Activated CD4-positive, alpha-beta T cell treated with anti-CD3 and anti-CD28 coated beads for 36 hours (primary cell): ENCODE measurements around the gene FXYD5. TPM values are rescaled to one million over a fixed set of nuclear protein-coding genes. Genes with fewer than 3 reads are reported as not detected.
A peak's percentile ranks its signal among the peaks of the same experiment; 100 is the strongest.

Experiments
- ATAC-seq: fragments of 200-7000 bp; cut with Tn5 transposase; one replicate; pipeline ENCODE4 v1.10.0; 2021; ENCODE audit warnings: mild to moderate bottlenecking, moderate library complexity
- CTCF ChIA-PET: fragments of 350-600 bp; sonication (Branson Sonifier 250); formaldehyde crosslinking; loops from one replicate; lab custom pipeline; 2021; ENCODE audit warnings: antibody characterized with exemption; lab: Charles Lee
- POLR2A ChIA-PET: fragments of 350-600 bp; sonication (Branson Sonifier 250); formaldehyde crosslinking; loops from one replicate; lab custom pipeline; 2021; ENCODE audit warnings: antibody characterized with exemption, inconsistent platforms; lab: Charles Lee
- DNase-seq: peaks from one replicate; pipeline ENCODE4 v3.0.0-alpha.2; 2020
- H3K27ac Mint-ChIP-seq: one replicate; pipeline ENCODE4 v1.8.0; 2021; ENCODE audit warnings: mixed read lengths
- H3K27me3 Mint-ChIP-seq: one replicate; pipeline ENCODE4 v1.8.0; 2021; ENCODE audit warnings: mixed read lengths
- H3K36me3 Mint-ChIP-seq: one replicate; pipeline ENCODE4 v1.8.0; 2021; ENCODE audit warnings: low read depth, mixed read lengths
- H3K4me1 Mint-ChIP-seq: one replicate; pipeline ENCODE4 v1.8.0; 2021; ENCODE audit warnings: mixed read lengths
- H3K4me3 Mint-ChIP-seq: one replicate; pipeline ENCODE4 v1.8.0; 2021; ENCODE audit warnings: mild to moderate bottlenecking, moderate library complexity, mixed read lengths
- H3K9me3 Mint-ChIP-seq: one replicate; pipeline ENCODE4 v1.8.0; 2021; ENCODE audit warnings: low read depth, mixed read lengths
- intact Hi-C, 2 experiments: fragments of 100-400 bp; cut with DNase I in 1 of 2; cut with micrococcal nuclease in 1 of 2; formaldehyde crosslinking; loops; one replicate each; pipeline versions ENCODE4 v1.14.2 to v1.15.1; 2022 to 2024; cut with DNase I, micrococcal nuclease
- total RNA-seq, 2 experiments: library from RNA; stranded (reverse); gene quantifications; one replicate each; pipeline ENCODE4 v1.2.3, GENCODE V29; 2021

FXYD5 gene, protein sequence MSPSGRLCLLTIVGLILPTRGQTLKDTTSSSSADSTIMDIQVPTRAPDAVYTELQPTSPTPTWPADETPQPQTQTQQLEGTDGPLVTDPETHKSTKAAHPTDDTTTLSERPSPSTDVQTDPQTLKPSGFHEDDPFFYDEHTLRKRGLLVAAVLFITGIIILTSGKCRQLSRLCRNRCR
- total RNA-seq: 100 to 1,000 TPM; 261 to 358 TPM

GRCh38 chr19:35154525-35155406 is at the start of gene FXYD5:
Gene FXYD5 (plus strand): TSS chr19:35154735. CDS start chr19:35155551, 816 bp downstream.
- ChIA-PET POLR2A (interaction anchor here (0.6 to 1.0 kb wide), 2 partner anchors 53 to 81 kb away, joined by 3 read pairs; no protein-coding TSS in a partner anchor), CTCF (interaction anchor here (0.6 to 4.8 kb wide), 12 partner anchors 9 to 688 kb away, joined by 3 to 47 read pairs (median 4); partner anchors contain the start of genes FXYD7 and LGI4)
- Mint-ChIP-seq H3K27ac (peak within 1 kb of the TSS; percentile 99), H3K27me3 (no peaks in the 10 kb centered on the region), H3K36me3 (peaks cover 47% of the 10 kb centered on the region), H3K4me3 (peak within 1 kb of the TSS; percentile 96), H3K4me1 (peaks cover 52% of the 10 kb centered on the region), H3K9me3 (no peaks in the 10 kb centered on the region)
- ATAC-seq: peak; percentile 81
- intact Hi-C loops: loop anchor here (1.0 to 10.0 kb wide), 7 partner anchors 13 to 490 kb away; partner anchors contain the start of genes USF2 (in 2 of the 2), COX6B1 (in 1 of the 2), ETV2 (in 1 of the 2) and FFAR1 (in 1 of the 2)
- peak; percentile 93 for DNase-seq

DNA sequence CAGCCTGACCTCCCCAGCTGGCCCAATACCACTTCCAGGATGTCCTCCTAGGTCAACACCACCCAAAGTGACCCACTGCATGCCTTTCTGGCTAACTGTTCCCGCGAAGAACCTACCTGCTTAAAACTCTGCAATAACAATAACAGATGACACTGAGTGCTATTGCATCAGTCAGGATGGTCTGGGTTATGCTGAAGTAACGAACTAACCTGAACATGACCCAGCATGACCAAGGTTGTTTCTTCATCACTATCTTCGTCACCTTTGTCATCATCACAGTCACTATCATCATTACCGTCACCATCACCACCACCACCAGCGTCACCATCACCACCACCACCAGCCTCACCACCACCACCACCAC is 49.5 kb upstream of the FXYD5 start:
- Mint-ChIP-seq H3K36me3 (no peaks in the 10 kb centered on the region), H3K9me3 (peaks cover 4% of the 10 kb centered on the region), H3K27ac (no peak overlapping the region), H3K27me3 (no peaks in the 10 kb centered on the region), H3K4me3 (no peak overlapping the region), H3K4me1 (peaks cover 6% of the 10 kb centered on the region)
- ChIA-PET CTCF (no interaction called here), POLR2A (no interaction called here)
- DNase-seq: no peak
- intact Hi-C loops: no loop called here
- ATAC-seq: no peak

GRCh38 chr19:35105411-35106290 is 48.9 kb upstream of the FXYD5 start:
- POLR2A ChIA-PET: no interaction called here
- no peaks in the 10 kb centered on the region for H3K36me3 Mint-ChIP-seq
- intact Hi-C loops: no loop called here
- peak overlapping the region; percentile 55 for H3K27ac Mint-ChIP-seq
- ATAC-seq (no peak), DNase-seq (no peak)
- no peaks in the 10 kb centered on the region for H3K27me3 Mint-ChIP-seq
- no peak overlapping the region for H3K4me3 Mint-ChIP-seq
- H3K4me1 Mint-ChIP-seq: peaks cover 6% of the 10 kb centered on the region
- peaks cover 4% of the 10 kb centered on the region for H3K9me3 Mint-ChIP-seq
- CTCF ChIA-PET: interaction anchor here (0.6 kb wide), 1 partner anchor 619 kb away, joined by 4 read pairs; no protein-coding TSS in a partner anchor

DNA sequence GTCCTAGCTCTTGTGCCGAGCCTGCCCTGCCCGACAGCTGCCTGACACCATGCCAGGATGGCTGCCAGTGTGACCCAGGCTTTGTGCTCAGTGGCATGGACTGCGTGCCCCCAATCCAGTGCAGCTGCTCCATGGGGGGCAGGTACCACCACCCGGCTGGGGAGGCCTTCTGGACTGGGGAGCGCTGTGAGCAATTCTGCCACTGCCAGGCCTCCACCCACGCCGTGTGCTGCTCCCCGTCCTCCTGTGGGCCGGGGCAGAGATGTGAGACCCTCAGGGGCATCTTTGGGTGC is 48.3 kb upstream of the FXYD5 start:
- H3K9me3 Mint-ChIP-seq: peaks cover 4% of the 10 kb centered on the region
- no peak for DNase-seq
- POLR2A ChIA-PET: no interaction called here
- H3K27me3 Mint-ChIP-seq: no peaks in the 10 kb centered on the region
- CTCF ChIA-PET: interaction anchor here (0.6 kb wide), 1 partner anchor 620 kb away, joined by 4 read pairs; no protein-coding TSS in a partner anchor
- H3K4me1 Mint-ChIP-seq: peaks cover 6% of the 10 kb centered on the region
- intact Hi-C loops: no loop called here
- H3K27ac Mint-ChIP-seq: peak overlapping the region; percentile 55
- no peaks in the 10 kb centered on the region for H3K36me3 Mint-ChIP-seq
- no peak overlapping the region for H3K4me3 Mint-ChIP-seq
- ATAC-seq: no peak

DNA sequence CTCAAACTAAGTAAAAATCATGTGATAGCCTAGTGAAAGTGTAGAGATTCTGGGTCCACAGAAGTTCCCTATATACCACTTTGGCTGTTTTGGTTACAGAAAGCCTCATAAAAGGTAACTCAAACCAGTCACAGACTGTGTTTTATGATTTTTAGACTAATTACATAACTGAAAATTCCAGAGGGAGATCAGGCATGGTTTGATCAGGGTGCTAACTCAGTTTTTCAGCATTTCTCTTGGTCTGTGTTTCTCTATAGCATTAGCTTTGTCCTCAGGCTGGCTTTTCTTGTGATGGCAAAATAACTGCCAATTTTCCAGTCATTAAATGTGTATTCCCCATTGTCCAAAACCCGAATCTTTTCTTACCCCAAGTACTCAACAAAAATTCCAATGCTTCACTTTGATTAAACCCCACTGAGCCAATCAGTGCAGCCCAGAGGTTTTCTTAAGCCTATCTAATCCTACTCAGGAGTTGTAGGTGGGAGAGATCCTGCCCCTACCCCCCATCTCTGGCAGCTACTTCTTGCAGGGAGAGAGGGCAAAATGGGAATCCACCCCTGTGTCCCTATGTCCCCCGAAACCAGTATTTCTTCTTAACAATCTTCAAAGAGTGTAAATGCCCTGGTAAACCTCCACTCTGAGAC is 47.5 kb upstream of the FXYD5 start:
- intact Hi-C loops: no loop called here
- peaks cover 6% of the 10 kb centered on the region for H3K4me1 Mint-ChIP-seq
- ChIA-PET POLR2A (no interaction called here), CTCF (interaction anchor here (1.0 kb wide), 1 partner anchor 22 kb away, joined by 3 read pairs; no protein-coding TSS in a partner anchor)
- ATAC-seq: no peak
- H3K4me3 Mint-ChIP-seq: no peak overlapping the region
- H3K36me3 Mint-ChIP-seq: no peaks in the 10 kb centered on the region
- no peaks in the 10 kb centered on the region for H3K27me3 Mint-ChIP-seq
- no peak for DNase-seq
- H3K27ac Mint-ChIP-seq: no peak overlapping the region
- H3K9me3 Mint-ChIP-seq: peaks cover 4% of the 10 kb centered on the region

- H3K27ac Mint-ChIP-seq: no peak overlapping the region
- CTCF ChIA-PET: interaction anchor here (1.0 kb wide), 1 partner anchor 23 kb away, joined by 3 read pairs; no protein-coding TSS in a partner anchor
- no peaks in the 10 kb centered on the region for H3K36me3 Mint-ChIP-seq
- peaks cover 4% of the 10 kb centered on the region for H3K9me3 Mint-ChIP-seq
- intact Hi-C loops: no loop called here
- POLR2A ChIA-PET: no interaction called here
- ATAC-seq (peak; percentile 30), DNase-seq (peak; percentile 34)
- H3K4me1 Mint-ChIP-seq: peaks cover 6% of the 10 kb centered on the region
- no peaks in the 10 kb centered on the region for H3K27me3 Mint-ChIP-seq
- H3K4me3 Mint-ChIP-seq: no peak overlapping the region
Observed at GRCh38 chr19:35107545-35107944, 47.0 kb upstream of the FXYD5 start.

GRCh38 chr19:35108730-35109129 is 45.8 kb upstream of the FXYD5 start:
- CTCF ChIA-PET: no interaction called here
- ATAC-seq (no peak), DNase-seq (no peak)
- Mint-ChIP-seq H3K27me3 (no peaks in the 10 kb centered on the region), H3K9me3 (peaks cover 4% of the 10 kb centered on the region), H3K4me1 (peaks cover 6% of the 10 kb centered on the region), H3K36me3 (no peaks in the 10 kb centered on the region), H3K4me3 (no peak overlapping the region), H3K27ac (no peak overlapping the region)
- intact Hi-C loops: no loop called here
- POLR2A ChIA-PET: no interaction called here

DNA sequence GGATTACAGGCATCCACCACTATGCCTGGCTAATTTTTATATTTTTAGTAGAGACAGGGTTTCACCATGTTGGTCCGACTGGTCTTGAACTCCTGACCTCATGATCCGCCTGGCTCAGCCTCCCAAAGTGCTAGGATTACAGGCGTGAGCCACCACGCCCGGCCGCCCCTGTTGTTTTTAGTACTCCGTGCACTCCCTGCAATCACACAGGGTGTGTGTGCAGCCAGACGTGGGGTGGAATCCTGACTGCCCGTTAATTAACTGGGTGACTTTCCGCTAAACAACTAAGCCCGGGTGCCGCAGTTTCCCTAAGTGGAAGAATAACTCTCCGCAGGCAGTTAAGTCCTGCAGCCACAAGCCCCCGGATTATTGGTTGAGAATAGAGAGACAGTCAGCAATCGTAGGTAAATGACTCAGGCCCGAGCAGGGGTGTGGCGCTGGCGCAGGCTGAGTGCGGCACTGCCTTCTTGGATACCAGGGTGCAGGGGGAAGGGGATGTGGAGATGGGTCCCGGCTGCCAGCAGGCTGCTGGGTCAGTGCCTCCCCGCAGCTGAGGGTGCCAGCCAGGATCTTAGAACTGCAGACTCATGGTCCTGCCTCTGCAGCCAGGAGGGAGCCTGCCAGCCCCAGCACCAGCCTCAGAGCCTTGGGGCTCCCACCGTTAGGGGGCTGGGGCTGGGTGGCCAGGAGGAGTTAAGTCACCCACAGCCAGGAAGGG is 45.0 kb upstream of the FXYD5 start:
- POLR2A ChIA-PET: no interaction called here
- DNase-seq (no peak), ATAC-seq (no peak)
- peaks cover 8% of the 10 kb centered on the region for H3K4me1 Mint-ChIP-seq
- H3K36me3 Mint-ChIP-seq: no peaks in the 10 kb centered on the region
- no peak overlapping the region for H3K4me3 Mint-ChIP-seq
- H3K9me3 Mint-ChIP-seq: peaks cover 4% of the 10 kb centered on the region
- no peaks in the 10 kb centered on the region for H3K27me3 Mint-ChIP-seq
- CTCF ChIA-PET: no interaction called here
- no peak overlapping the region for H3K27ac Mint-ChIP-seq
- intact Hi-C loops: no loop called here

DNA sequence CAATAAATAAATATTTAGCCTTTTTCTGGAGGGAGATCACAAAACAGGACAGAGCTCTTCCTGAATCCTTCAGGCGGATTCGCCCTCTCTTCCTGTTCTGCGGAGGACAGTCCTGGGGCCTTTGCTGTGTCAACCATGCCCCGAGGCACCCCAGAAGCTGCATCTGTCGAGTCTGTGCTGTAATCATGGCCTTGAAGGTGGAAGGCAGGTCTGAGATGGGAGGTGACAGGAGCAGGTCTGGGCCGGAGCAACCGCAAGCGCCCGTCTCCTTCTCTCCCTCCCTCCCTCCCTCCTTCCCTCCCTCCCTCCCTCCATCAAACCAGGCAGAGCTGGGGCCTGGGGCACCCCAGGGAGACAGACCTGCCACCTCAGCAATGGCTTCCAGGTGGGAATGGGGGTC is 43.6 kb upstream of the FXYD5 start:
- H3K4me1 Mint-ChIP-seq: peaks cover 12% of the 10 kb centered on the region
- H3K4me3 Mint-ChIP-seq: no peak overlapping the region
- ATAC-seq (no peak), DNase-seq (no peak)
- intact Hi-C loops: no loop called here
- H3K36me3 Mint-ChIP-seq: no peaks in the 10 kb centered on the region
- ChIA-PET POLR2A (interaction anchor here (0.6 kb wide), 1 partner anchor 11 kb away, joined by 3 read pairs; no protein-coding TSS in a partner anchor), CTCF (interaction anchor here (1.5 kb wide), 1 partner anchor 25 kb away, joined by 3 read pairs; no protein-coding TSS in a partner anchor)
- peaks cover 4% of the 10 kb centered on the region for H3K9me3 Mint-ChIP-seq
- H3K27me3 Mint-ChIP-seq: no peaks in the 10 kb centered on the region
- no peak overlapping the region for H3K27ac Mint-ChIP-seq

- H3K36me3 Mint-ChIP-seq: no peaks in the 10 kb centered on the region
- no peaks in the 10 kb centered on the region for H3K27me3 Mint-ChIP-seq
- H3K4me3 Mint-ChIP-seq: no peak overlapping the region
- ChIA-PET CTCF (no interaction called here), POLR2A (no interaction called here)
- H3K27ac Mint-ChIP-seq: no peak overlapping the region
- H3K4me1 Mint-ChIP-seq: peaks cover 6% of the 10 kb centered on the region
- DNase-seq: no peak
- ATAC-seq: no peak
- intact Hi-C loops: no loop called here
- H3K9me3 Mint-ChIP-seq: no peaks in the 10 kb centered on the region
Observed at GRCh38 chr19:35112995-35113688, 41.4 kb upstream of the FXYD5 start.
